Body of pancreas (tissue), 4 donors: ENCODE results near the gene TRIP13.

Experiments used
- CTCF ChIP-seq, 7 experiments: fragments of 450-650 bp in 4 of 7; fragments of 200-600 bp in 3 of 7; sonication (generic) in 3 of 7; IDR thresholded peaks; one replicate each; pipeline ENCODE4 v1.5.1; 2016 to 2019; ENCODE audit warnings: antibody characterized with exemption in 7 of 7
- POLR2A ChIP-seq, 3 donors: fragments of 450-650 bp; IDR thresholded peaks; one replicate each; pipeline ENCODE4 v1.6.1; 2016; ENCODE audit warnings: antibody characterized with exemption in 3 of 3, mild to moderate bottlenecking in 2 of 3

- no peak for TF ChIP-seq POLR2A (IDR thresholded peaks at IDR 0.05)
- no peak for TF ChIP-seq CTCF (IDR thresholded peaks at IDR 0.05)
Measured at GRCh38 chr5:880816-881550, 11.7 kb upstream of the TRIP13 start.
